Measurements from ENCODE around the gene BBS7.

Gene BBS7

GRCh38 chr4:121784401-121784800, 85.9 kb downstream of the BBS7 start:
- H3K4me3 ChIP-seq (ENCODE audit: insufficient read depth, low read depth, low read length): no peak overlapping the region
- no peak overlapping the region for H3K27ac ChIP-seq (ENCODE audit: insufficient read depth, low read depth, low read length, poor library complexity, severe bottlenecking)
- no peaks in the 10 kb centered on the region for H3K27me3 ChIP-seq (ENCODE audit: control insufficient read depth, insufficient read depth, low read length, poor library complexity, severe bottlenecking)
- no peaks in the 10 kb centered on the region for H3K4me1 ChIP-seq (ENCODE audit: control insufficient read depth, insufficient read depth, low read length)
- H3K36me3 ChIP-seq (ENCODE audit: control insufficient read depth, insufficient read depth, low read length): no peaks in the 10 kb centered on the region
- no peaks in the 10 kb centered on the region for H3K9me3 ChIP-seq (ENCODE audit: control insufficient read depth, low read length)
- WGBS, 2 experiments: 83% methylated on average over 1 of the region's 1 CpG; no CpG with 5 or more reads in 1 of the 2 experiments

- H3K27me3 ChIP-seq (ENCODE audit: control insufficient read depth, insufficient read depth, low read length, poor library complexity, severe bottlenecking): no peaks in the 10 kb centered on the region
- H3K9me3 ChIP-seq (ENCODE audit: control insufficient read depth, low read length): no peaks in the 10 kb centered on the region
- no peaks in the 10 kb centered on the region for H3K36me3 ChIP-seq (ENCODE audit: control insufficient read depth, insufficient read depth, low read length)
- WGBS, 2 experiments: 89 to 95% methylated on average over 1 of the region's 1 CpG
- H3K27ac ChIP-seq (ENCODE audit: insufficient read depth, low read depth, low read length, poor library complexity, severe bottlenecking): no peak overlapping the region
- no peaks in the 10 kb centered on the region for H3K4me1 ChIP-seq (ENCODE audit: control insufficient read depth, insufficient read depth, low read length)
- no peak overlapping the region for H3K4me3 ChIP-seq (ENCODE audit: insufficient read depth, low read depth, low read length)
Measured at GRCh38 chr4:121783210-121783609, 87.1 kb downstream of the BBS7 start.

GRCh38 chr4:121778991-121779628, 91.2 kb downstream of the BBS7 start:
- Histone ChIP-seq H3K27me3 (ENCODE audit: control insufficient read depth, insufficient read depth, low read length, poor library complexity, severe bottlenecking) (no peaks in the 10 kb centered on the region), H3K27ac (ENCODE audit: insufficient read depth, low read depth, low read length, poor library complexity, severe bottlenecking) (no peak overlapping the region), H3K36me3 (ENCODE audit: control insufficient read depth, insufficient read depth, low read length) (no peaks in the 10 kb centered on the region), H3K9me3 (ENCODE audit: control insufficient read depth, low read length) (no peaks in the 10 kb centered on the region), H3K4me1 (ENCODE audit: control insufficient read depth, insufficient read depth, low read length) (no peaks in the 10 kb centered on the region), H3K4me3 (ENCODE audit: insufficient read depth, low read depth, low read length) (no peak overlapping the region)
- 92 to 96% methylated on average over 7 to 8 of the region's 8 CpGs for WGBS, 2 experiments

- no peaks in the 10 kb centered on the region for H3K27me3 ChIP-seq (ENCODE audit: control insufficient read depth, insufficient read depth, low read length, poor library complexity, severe bottlenecking)
- H3K4me3 ChIP-seq (ENCODE audit: insufficient read depth, low read depth, low read length): no peak overlapping the region
- no peaks in the 10 kb centered on the region for H3K4me1 ChIP-seq (ENCODE audit: control insufficient read depth, insufficient read depth, low read length)
- 85% methylated on average over 1 to 2 of the region's 3 CpGs for WGBS, 2 experiments
- H3K9me3 ChIP-seq (ENCODE audit: control insufficient read depth, low read length): no peaks in the 10 kb centered on the region
- H3K27ac ChIP-seq (ENCODE audit: insufficient read depth, low read depth, low read length, poor library complexity, severe bottlenecking): no peak overlapping the region
- H3K36me3 ChIP-seq (ENCODE audit: control insufficient read depth, insufficient read depth, low read length): no peaks in the 10 kb centered on the region
Measured at GRCh38 chr4:121777625-121778024, 92.6 kb downstream of the BBS7 start.

- Histone ChIP-seq H3K4me3 (ENCODE audit: insufficient read depth, low read depth, low read length) (no peak overlapping the region), H3K27ac (ENCODE audit: insufficient read depth, low read depth, low read length, poor library complexity, severe bottlenecking) (no peak overlapping the region), H3K9me3 (ENCODE audit: control insufficient read depth, low read length) (no peaks in the 10 kb centered on the region), H3K36me3 (ENCODE audit: control insufficient read depth, insufficient read depth, low read length) (no peaks in the 10 kb centered on the region), H3K27me3 (ENCODE audit: control insufficient read depth, insufficient read depth, low read length, poor library complexity, severe bottlenecking) (no peaks in the 10 kb centered on the region), H3K4me1 (ENCODE audit: control insufficient read depth, insufficient read depth, low read length) (no peaks in the 10 kb centered on the region)
- WGBS, 2 experiments: 96 to 97% methylated on average over 5 to 6 of the region's 6 CpGs
Measured at GRCh38 chr4:121776610-121777401, 93.5 kb downstream of the BBS7 start.
